ENCODE data around the gene OR9I1. TPM values are rescaled to one million over a fixed set of nuclear protein-coding genes. Genes with fewer than 3 reads are reported as not detected.

Gene OR9I1
- total and polyA plus RNA-seq, 2 donors (not counting 1 experiment from before 2014, with no cell fraction given), result not detected

GRCh38 chr11:58164389-58164788, 39.1 kb upstream of the OR9I1 start:
- H3K36me3 ChIP-seq (ENCODE audit: control insufficient read depth, insufficient read depth, low read length), result no peaks in the 10 kb centered on the region
- no peaks in the 10 kb centered on the region for H3K27me3 ChIP-seq (ENCODE audit: control insufficient read depth, insufficient read depth, low read length)
- H3K9me3 ChIP-seq (ENCODE audit: control insufficient read depth, insufficient read depth, low read depth, low read length), result no peaks in the 10 kb centered on the region
- H3K9ac ChIP-seq (ENCODE audit: insufficient read depth, low read length), result no peak overlapping the region
- no peak overlapping the region for H2AFZ ChIP-seq (ENCODE audit: low read length)
- DNase-seq (ENCODE audit: low read depth in 2 of 2), result no peak
- H3K4me2 ChIP-seq (ENCODE audit: extremely low read depth, insufficient read depth, low read length), result no peak overlapping the region
- no peak overlapping the region for H3K4me3 ChIP-seq (replicated peaks in 1 of 4; ENCODE audit: control extremely low read depth in 1 of 4, insufficient read depth in 1 of 4, low read depth in 3 of 4, low read length in 4 of 4)
- H3K79me2 ChIP-seq (ENCODE audit: control insufficient read depth, insufficient read depth, low read length), result no peaks in the 10 kb centered on the region
- no peaks in the 10 kb centered on the region for H3K4me1 ChIP-seq (ENCODE audit: control insufficient read depth, extremely low read depth, insufficient read depth, low read length)
- TF ChIP-seq, protein P1, sequence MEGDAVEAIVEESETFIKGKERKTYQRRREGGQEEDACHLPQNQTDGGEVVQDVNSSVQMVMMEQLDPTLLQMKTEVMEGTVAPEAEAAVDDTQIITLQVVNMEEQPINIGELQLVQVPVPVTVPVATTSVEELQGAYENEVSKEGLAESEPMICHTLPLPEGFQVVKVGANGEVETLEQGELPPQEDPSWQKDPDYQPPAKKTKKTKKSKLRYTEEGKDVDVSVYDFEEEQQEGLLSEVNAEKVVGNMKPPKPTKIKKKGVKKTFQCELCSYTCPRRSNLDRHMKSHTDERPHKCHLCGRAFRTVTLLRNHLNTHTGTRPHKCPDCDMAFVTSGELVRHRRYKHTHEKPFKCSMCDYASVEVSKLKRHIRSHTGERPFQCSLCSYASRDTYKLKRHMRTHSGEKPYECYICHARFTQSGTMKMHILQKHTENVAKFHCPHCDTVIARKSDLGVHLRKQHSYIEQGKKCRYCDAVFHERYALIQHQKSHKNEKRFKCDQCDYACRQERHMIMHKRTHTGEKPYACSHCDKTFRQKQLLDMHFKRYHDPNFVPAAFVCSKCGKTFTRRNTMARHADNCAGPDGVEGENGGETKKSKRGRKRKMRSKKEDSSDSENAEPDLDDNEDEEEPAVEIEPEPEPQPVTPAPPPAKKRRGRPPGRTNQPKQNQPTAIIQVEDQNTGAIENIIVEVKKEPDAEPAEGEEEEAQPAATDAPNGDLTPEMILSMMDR (conservative IDR thresholded peaks at IDR 0.05 in 1 of 2, IDR thresholded peaks at IDR 0.05 in 1 of 2; ENCODE audit: low read depth in 1 of 2, low read length in 2 of 2), result no peak
- TF ChIP-seq EZH2 (IDR thresholded peaks at IDR 0.05; ENCODE audit: low read length, missing control alignments), result no peak
- no peaks in the 10 kb centered on the region for H4K20me1 ChIP-seq (ENCODE audit: control insufficient read depth, extremely low read depth, insufficient read depth, low read length)
- no peak overlapping the region for H3K27ac ChIP-seq (ENCODE audit: insufficient read depth, low read length)

- no peak overlapping the region for H3K4me3 ChIP-seq (replicated peaks in 1 of 4; ENCODE audit: control extremely low read depth in 1 of 4, insufficient read depth in 1 of 4, low read depth in 3 of 4, low read length in 4 of 4)
- no peak for DNase-seq (ENCODE audit: low read depth in 2 of 2)
- no peaks in the 10 kb centered on the region for H3K36me3 ChIP-seq (ENCODE audit: control insufficient read depth, insufficient read depth, low read length)
- no peaks in the 10 kb centered on the region for H3K27me3 ChIP-seq (ENCODE audit: control insufficient read depth, insufficient read depth, low read length)
- H3K79me2 ChIP-seq (ENCODE audit: control insufficient read depth, insufficient read depth, low read length), result no peaks in the 10 kb centered on the region
- H3K9me3 ChIP-seq (ENCODE audit: control insufficient read depth, insufficient read depth, low read depth, low read length), result no peaks in the 10 kb centered on the region
- no peak overlapping the region for H3K27ac ChIP-seq (ENCODE audit: insufficient read depth, low read length)
- H2AFZ ChIP-seq (ENCODE audit: low read length), result no peak overlapping the region
- no peak for TF ChIP-seq EZH2 (IDR thresholded peaks at IDR 0.05; ENCODE audit: low read length, missing control alignments)
- TF ChIP-seq, protein P1 (conservative IDR thresholded peaks at IDR 0.05 in 1 of 2, IDR thresholded peaks at IDR 0.05 in 1 of 2; ENCODE audit: low read depth in 1 of 2, low read length in 2 of 2), result no peak
- H3K4me1 ChIP-seq (ENCODE audit: control insufficient read depth, extremely low read depth, insufficient read depth, low read length), result no peaks in the 10 kb centered on the region
- no peak overlapping the region for H3K9ac ChIP-seq (ENCODE audit: insufficient read depth, low read length)
- H4K20me1 ChIP-seq (ENCODE audit: control insufficient read depth, extremely low read depth, insufficient read depth, low read length), result no peaks in the 10 kb centered on the region
- H3K4me2 ChIP-seq (ENCODE audit: extremely low read depth, insufficient read depth, low read length), result no peak overlapping the region
Measured at GRCh38 chr11:58152781-58153180, 27.5 kb upstream of the OR9I1 start.

DNA sequence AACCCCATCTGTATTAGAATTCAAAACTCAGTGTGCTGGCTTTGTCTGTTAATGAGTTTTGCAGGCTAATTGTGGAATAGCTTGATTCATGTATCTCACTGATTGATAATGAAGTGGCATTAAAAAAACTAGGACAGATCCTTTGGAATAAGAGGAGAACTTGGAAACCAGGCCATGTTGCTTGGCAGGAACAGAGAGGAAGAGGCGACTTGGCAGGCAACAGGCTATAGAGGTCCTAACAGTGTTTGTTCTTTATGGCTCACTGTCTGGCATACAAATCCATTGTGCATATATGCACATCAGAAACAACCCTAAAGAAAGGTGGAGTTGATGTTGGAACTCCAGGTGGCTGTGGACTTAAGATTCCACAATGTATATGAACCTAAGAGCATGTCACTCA, 17.4 kb upstream of the OR9I1 start:
- H3K36me3 ChIP-seq (ENCODE audit: control insufficient read depth, insufficient read depth, low read length), result no peaks in the 10 kb centered on the region
- DNase-seq (ENCODE audit: low read depth in 2 of 2), result no peak
- H4K20me1 ChIP-seq (ENCODE audit: control insufficient read depth, extremely low read depth, insufficient read depth, low read length), result no peaks in the 10 kb centered on the region
- no peak overlapping the region for H3K9ac ChIP-seq (ENCODE audit: insufficient read depth, low read length)
- H3K4me3 ChIP-seq (replicated peaks in 1 of 4; ENCODE audit: control extremely low read depth in 1 of 4, insufficient read depth in 1 of 4, low read depth in 3 of 4, low read length in 4 of 4), result no peak overlapping the region
- H3K27ac ChIP-seq (ENCODE audit: insufficient read depth, low read length), result no peak overlapping the region
- no peaks in the 10 kb centered on the region for H3K9me3 ChIP-seq (ENCODE audit: control insufficient read depth, insufficient read depth, low read depth, low read length)
- H3K4me2 ChIP-seq (ENCODE audit: extremely low read depth, insufficient read depth, low read length), result no peak overlapping the region
- TF ChIP-seq, protein P1 (conservative IDR thresholded peaks at IDR 0.05 in 1 of 2, IDR thresholded peaks at IDR 0.05 in 1 of 2; ENCODE audit: low read depth in 1 of 2, low read length in 2 of 2), result no peak
- no peak for TF ChIP-seq EZH2 (IDR thresholded peaks at IDR 0.05; ENCODE audit: low read length, missing control alignments)
- no peak overlapping the region for H2AFZ ChIP-seq (ENCODE audit: low read length)
- H3K27me3 ChIP-seq (ENCODE audit: control insufficient read depth, insufficient read depth, low read length), result no peaks in the 10 kb centered on the region
- H3K79me2 ChIP-seq (ENCODE audit: control insufficient read depth, insufficient read depth, low read length), result no peaks in the 10 kb centered on the region
- no peaks in the 10 kb centered on the region for H3K4me1 ChIP-seq (ENCODE audit: control insufficient read depth, extremely low read depth, insufficient read depth, low read length)
